Nephron (organoid): Measurements from ENCODE around the gene RDX.

Source experiments
- H3K27ac Mint-ChIP-seq, 3 experiments: 2 replicates each; pipeline ENCODE4 v1.8.0; 2020; ENCODE audit warnings: mixed read lengths in 3 of 3, mild to moderate bottlenecking in 2 of 3, moderate library complexity in 1 of 3
- H3K27me3 Mint-ChIP-seq: 2 replicates; pipeline ENCODE4 v1.8.0; 2021; ENCODE audit warnings: low read depth, mild to moderate bottlenecking, moderate library complexity, mixed read lengths
- H3K36me3 Mint-ChIP-seq: 2 replicates; pipeline ENCODE4 v1.8.0; 2020; ENCODE audit warnings: low read depth, mixed read lengths
- H3K4me1 Mint-ChIP-seq: 2 replicates; pipeline ENCODE4 v1.8.0; 2020; ENCODE audit warnings: mixed read lengths
- H3K4me3 Mint-ChIP-seq, 3 experiments: 2 replicates each; pipeline ENCODE4 v1.8.0; 2020; ENCODE audit warnings: mild to moderate bottlenecking in 3 of 3, mixed read lengths in 3 of 3, moderate library complexity in 2 of 3
- H3K9me3 Mint-ChIP-seq: 2 replicates; pipeline ENCODE4 v1.8.0; 2020; ENCODE audit warnings: mixed read lengths
- CTCF ChIP-seq, 3 experiments: fragments of 200-600 bp; sonication (generic); IDR thresholded peaks; one replicate each; pipeline ENCODE4 v1.5.0; 2021; ENCODE audit warnings: antibody characterized with exemption in 3 of 3; ENCODE audit not compliant: unreplicated experiment in 3 of 3

Gene RDX

GRCh38 chr11:110301577-110301976, 5.2 kb upstream of the RDX start:
- H3K4me3 Mint-ChIP-seq = no peak overlapping the region
- peaks cover 9% of the 10 kb centered on the region for H3K4me1 Mint-ChIP-seq
- H3K27ac Mint-ChIP-seq = no peak overlapping the region
- H3K9me3 Mint-ChIP-seq = no peaks in the 10 kb centered on the region
- no peaks in the 10 kb centered on the region for H3K27me3 Mint-ChIP-seq
- H3K36me3 Mint-ChIP-seq = no peaks in the 10 kb centered on the region
- no peak for TF ChIP-seq CTCF (IDR thresholded peaks at IDR 0.05; ENCODE audit: unreplicated experiment in 3 of 3)

- TF ChIP-seq CTCF (IDR thresholded peaks at IDR 0.05; ENCODE audit: unreplicated experiment in 3 of 3) = no peak
- Mint-ChIP-seq H3K4me1 (peaks cover 9% of the 10 kb centered on the region), H3K9me3 (no peaks in the 10 kb centered on the region), H3K4me3 (no peak overlapping the region), H3K36me3 (no peaks in the 10 kb centered on the region), H3K27ac (no peak overlapping the region), H3K27me3 (no peaks in the 10 kb centered on the region)
Measured at GRCh38 chr11:110301032-110301431, 4.6 kb upstream of the RDX start.

- H3K27me3 Mint-ChIP-seq = no peaks in the 10 kb centered on the region
- H3K27ac Mint-ChIP-seq = no peak overlapping the region
- H3K4me1 Mint-ChIP-seq = peaks cover 19% of the 10 kb centered on the region
- H3K36me3 Mint-ChIP-seq = no peaks in the 10 kb centered on the region
- no peak overlapping the region for H3K4me3 Mint-ChIP-seq
- TF ChIP-seq CTCF (IDR thresholded peaks at IDR 0.05; ENCODE audit: unreplicated experiment in 3 of 3) = no peak
- no peaks in the 10 kb centered on the region for H3K9me3 Mint-ChIP-seq
Measured at GRCh38 chr11:110299006-110299785, 2.8 kb upstream of the RDX start.

- Mint-ChIP-seq H3K4me3 (peak overlapping the region in 1 of 3 experiments; percentile 89), H3K9me3 (no peaks in the 10 kb centered on the region), H3K27ac (peak overlapping the region in 1 of 3 experiments; percentile 95), H3K4me1 (peaks cover 27% of the 10 kb centered on the region), H3K27me3 (no peaks in the 10 kb centered on the region), H3K36me3 (no peaks in the 10 kb centered on the region)
- TF ChIP-seq CTCF (IDR thresholded peaks at IDR 0.05; ENCODE audit: unreplicated experiment in 3 of 3) = no peak
Measured at GRCh38 chr11:110298301-110298765, 1.9 kb upstream of the RDX start.

- peak overlapping the region; percentile 93 to 95 (median 94) for H3K27ac Mint-ChIP-seq
- H3K36me3 Mint-ChIP-seq = no peaks in the 10 kb centered on the region
- peaks cover 31% of the 10 kb centered on the region for H3K4me1 Mint-ChIP-seq
- peak overlapping the region; percentile 82 to 89 (median 83) for H3K4me3 Mint-ChIP-seq
- no peak for TF ChIP-seq CTCF (IDR thresholded peaks at IDR 0.05; ENCODE audit: unreplicated experiment in 3 of 3)
- no peaks in the 10 kb centered on the region for H3K9me3 Mint-ChIP-seq
- no peaks in the 10 kb centered on the region for H3K27me3 Mint-ChIP-seq
Measured at GRCh38 chr11:110297726-110298300, 1.4 kb upstream of the RDX start.
